Tibial nerve (tissue), 4 donors: ENCODE data around the gene CUL1. TPM values are rescaled to one million over a fixed set of nuclear protein-coding genes. Genes with fewer than 3 reads are reported as not detected.

Experiments used
- DNase-seq, 2 donors: peaks; one replicate each; pipeline ENCODE4 v3.0.0-alpha.2; 2019; ENCODE audit warnings: low spot score in 2 of 2
- H3K27ac ChIP-seq, 4 donors: fragments of 200-600 bp; sonication (generic) in 3 of 4; one replicate each; pipeline ENCODE4 v1.5.1; 2017 to 2019; ENCODE audit warnings: mild to moderate bottlenecking in 1 of 4
- H3K27me3 ChIP-seq, 2 donors: fragments of 200-600 bp; sonication (generic) in 1 of 2; one replicate each; pipeline versions ENCODE4 v1.5.1 to v1.6.0; 2017 to 2019
- H3K36me3 ChIP-seq, 3 donors: fragments of 200-600 bp; sonication (generic); one replicate each; pipeline ENCODE4 v1.5.1; 2018 to 2019
- H3K4me1 ChIP-seq, 4 donors: fragments of 200-600 bp; sonication (generic) in 3 of 4; one replicate each; pipeline ENCODE4 v1.5.1; 2017 to 2019
- H3K4me3 ChIP-seq, 4 donors: fragments of 200-600 bp; sonication (generic) in 3 of 4; one replicate each; pipeline ENCODE4 v1.5.1; 2017 to 2019; ENCODE audit warnings: mild to moderate bottlenecking in 1 of 4, moderate library complexity in 1 of 4
- H3K9me3 ChIP-seq, 4 donors: fragments of 200-600 bp; sonication (generic) in 3 of 4; one replicate each; pipeline ENCODE4 v1.5.1; 2017 to 2019
- CTCF ChIP-seq, 5 experiments: fragments of 200-600 bp in 3 of 5; fragments of 450-650 bp in 2 of 5; sonication (generic) in 3 of 5; IDR thresholded peaks; one replicate each; pipeline ENCODE4 v1.5.1; 2016 to 2019; ENCODE audit warnings: antibody characterized with exemption in 5 of 5, mild to moderate bottlenecking in 3 of 5, moderate library complexity in 2 of 5
- EP300 ChIP-seq, 2 donors: sonication (generic); formaldehyde crosslinking; IDR thresholded peaks; one replicate each; pipeline ENCODE4 v1.6.1; 2017; ENCODE audit warnings: antibody characterized with exemption in 2 of 2, mild to moderate bottlenecking in 1 of 2
- POLR2A ChIP-seq, 2 donors: fragments of 450-650 bp; IDR thresholded peaks; one replicate each; pipeline ENCODE4 v1.6.1; 2017; ENCODE audit warnings: antibody characterized with exemption in 2 of 2, mild to moderate bottlenecking in 2 of 2, moderate library complexity in 2 of 2
- WGBS, 2 donors: methylation state at CpG; one replicate each; pipeline ENCODE4 v1.1.5; 2018; 5-methylcytosine and 5-hydroxymethylcytosine counted together
- total RNA-seq, 4 donors: library from RNA; depleted of rRNA; stranded (reverse); fragments of >200 nt; gene quantifications; one replicate each; pipeline ENCODE4 v1.1.0, GENCODE V29; 2016

CUL1 gene
- total RNA-seq, 4 donors from 2014 or later, result 37.1 to 45.9 (median 41.8) TPM

GRCh38 chr7:148735141-148735540 is 36.4 kb downstream of the CUL1 start:
- TF ChIP-seq CTCF (IDR thresholded peaks at IDR 0.05), result no peak
- Histone ChIP-seq H3K27ac (no peak overlapping the region), H3K27me3 (no peaks in the 10 kb centered on the region), H3K4me1 (peaks cover 0 to 8% (median 3%) of the 10 kb centered on the region in 4 donors), H3K9me3 (no peaks in the 10 kb centered on the region), H3K36me3 (peaks cover 0 to 52% (median 0%) of the 10 kb centered on the region in 3 donors), H3K4me3 (no peak overlapping the region)
- WGBS, 2 donors, result 88 to 94% methylated on average over 11 of the region's 11 CpGs
- DNase-seq, result no peak

GRCh38 chr7:148735967-148736366 is 37.3 kb downstream of the CUL1 start:
- H3K4me1 ChIP-seq, result peaks cover 0 to 7% (median 3%) of the 10 kb centered on the region in 4 donors
- no peaks in the 10 kb centered on the region for H3K27me3 ChIP-seq
- 96 to 97% methylated on average over 3 of the region's 3 CpGs for WGBS, 2 donors

GRCh38 chr7:148738737-148739535 is 40.2 kb downstream of the CUL1 start:
- TF ChIP-seq POLR2A (IDR thresholded peaks at IDR 0.05) (no peak), EP300 (IDR thresholded peaks at IDR 0.05) (no peak), CTCF (IDR thresholded peaks at IDR 0.05) (no peak)
- Histone ChIP-seq H3K4me3 (no peak overlapping the region), H3K36me3 (peaks cover 0 to 64% (median 0%) of the 10 kb centered on the region in 3 donors), H3K4me1 (no peaks in the 10 kb centered on the region), H3K9me3 (peaks cover 0 to 3% (median 0%) of the 10 kb centered on the region in 4 donors), H3K27me3 (no peaks in the 10 kb centered on the region), H3K27ac (no peak overlapping the region)
- DNase-seq, result no peak
- WGBS, 2 donors, result 89 to 91% methylated on average over 14 of the region's 14 CpGs

More at GRCh38 chr7:148735967-148736366, 37.3 kb downstream of the CUL1 start:
- TF ChIP-seq POLR2A (IDR thresholded peaks at IDR 0.05) (no peak), CTCF (IDR thresholded peaks at IDR 0.05) (no peak), EP300 (IDR thresholded peaks at IDR 0.05) (no peak)
- no peak for DNase-seq
- H3K9me3 ChIP-seq, result no peaks in the 10 kb centered on the region
- H3K36me3 ChIP-seq, result peaks cover 0 to 52% (median 0%) of the 10 kb centered on the region in 3 donors
- H3K4me3 ChIP-seq, result no peak overlapping the region
- H3K27ac ChIP-seq, result no peak overlapping the region

- no peak for DNase-seq
- no peak for TF ChIP-seq EP300 (IDR thresholded peaks at IDR 0.05)
- WGBS, 2 donors, result 78 to 95% methylated on average over 3 of the region's 3 CpGs
Observed at GRCh38 chr7:148746135-148746534, 47.4 kb downstream of the CUL1 start.

GRCh38 chr7:148747274-148747673 is 48.6 kb downstream of the CUL1 start:
- no peaks in the 10 kb centered on the region for H3K27me3 ChIP-seq
- TF ChIP-seq EP300 (IDR thresholded peaks at IDR 0.05) (no peak), POLR2A (IDR thresholded peaks at IDR 0.05) (no peak), CTCF (IDR thresholded peaks at IDR 0.05) (no peak)
- 33 to 46% methylated on average over 3 of the region's 3 CpGs for WGBS, 2 donors
- H3K4me3 ChIP-seq, result no peak overlapping the region
- no peak for DNase-seq
- H3K9me3 ChIP-seq, result peaks cover 0 to 3% (median 0%) of the 10 kb centered on the region in 4 donors
- no peaks in the 10 kb centered on the region for H3K4me1 ChIP-seq
- H3K27ac ChIP-seq, result no peak overlapping the region
- H3K36me3 ChIP-seq, result peaks cover 0 to 18% (median 0%) of the 10 kb centered on the region in 3 donors

More at GRCh38 chr7:148746135-148746534, 47.4 kb downstream of the CUL1 start:
- no peak overlapping the region for H3K27ac ChIP-seq
- peaks cover 0 to 29% (median 0%) of the 10 kb centered on the region in 3 donors for H3K36me3 ChIP-seq
- no peaks in the 10 kb centered on the region for H3K4me1 ChIP-seq
- H3K9me3 ChIP-seq, result peaks cover 0 to 3% (median 0%) of the 10 kb centered on the region in 4 donors
- no peak overlapping the region for H3K4me3 ChIP-seq
- no peaks in the 10 kb centered on the region for H3K27me3 ChIP-seq
